Stromal cell of bone marrow (primary cell): ENCODE results near the gene RNASE3.
"Not testable (repeated sequence)": the region's sequence is repeated elsewhere in the genome, so short reads cannot be mapped to it uniquely, and the experiment has no call there.

ENCODE experiments used
- DNase-seq: peaks from one replicate; pipeline ENCODE4 v3.0.0-alpha.2; 2012; ENCODE audit warnings: low read depth

Gene RNASE3

DNA sequence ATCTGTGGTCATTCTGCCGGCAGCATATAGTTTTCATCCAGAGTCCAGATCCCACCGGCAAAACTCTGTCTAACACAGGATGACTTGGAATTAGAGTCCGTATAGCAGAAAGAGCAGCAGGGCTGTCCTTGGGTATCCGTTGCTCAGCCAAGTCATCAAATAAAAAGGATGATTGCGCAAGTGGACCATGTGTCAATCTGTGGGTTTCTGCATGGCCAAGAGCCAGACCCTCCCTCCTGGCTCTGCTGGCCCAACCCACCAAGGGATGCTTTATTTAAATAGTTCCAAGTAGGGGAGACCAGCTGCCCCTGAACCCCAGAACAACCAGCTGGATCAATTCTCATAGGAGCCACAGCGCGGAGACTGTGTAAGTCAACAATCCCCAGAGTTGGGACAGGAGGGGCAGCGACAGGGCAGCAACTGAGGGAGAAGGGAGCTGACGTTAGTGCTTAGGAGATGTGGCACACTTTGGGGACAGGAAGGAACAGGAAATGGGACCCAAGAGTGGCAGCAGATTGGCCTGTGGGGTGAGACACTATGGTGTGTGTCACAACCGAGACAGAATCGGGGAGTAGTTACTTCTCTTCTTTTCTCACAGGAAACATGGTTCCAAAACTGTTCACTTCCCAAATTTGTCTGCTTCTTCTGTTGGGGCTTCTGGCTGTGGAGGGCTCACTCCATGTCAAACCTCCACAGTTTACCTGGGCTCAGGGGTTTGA lies 28.0 kb downstream of the RNASE3 start:
- DNase-seq: peak; percentile 2

DNA sequence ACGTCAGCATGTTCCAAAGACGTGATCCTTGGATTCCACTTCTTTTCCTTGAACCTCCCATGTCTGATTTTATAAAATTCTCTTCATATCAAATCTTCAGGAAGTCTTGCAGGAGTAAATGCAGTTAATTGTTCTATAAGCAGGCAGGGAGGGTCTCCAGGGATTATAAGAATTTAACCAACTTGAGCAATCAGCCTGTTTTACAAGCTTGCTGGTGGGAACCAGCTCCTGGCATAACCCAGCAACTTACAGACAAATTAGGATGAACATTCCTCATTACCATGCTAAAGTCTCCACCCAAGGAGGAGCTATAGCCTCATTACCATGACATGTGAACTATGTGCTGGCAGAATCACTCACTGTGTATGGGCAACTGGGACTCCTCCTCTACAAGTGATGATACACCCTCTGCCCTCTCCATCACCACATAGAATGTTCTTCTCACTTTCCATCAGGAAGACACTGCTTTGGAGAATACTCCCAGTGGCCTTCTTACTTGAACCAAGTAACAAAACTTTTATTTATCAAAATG lies 32.6 kb downstream of the RNASE3 start:
- DNase-seq: not testable (repeated sequence)

DNA sequence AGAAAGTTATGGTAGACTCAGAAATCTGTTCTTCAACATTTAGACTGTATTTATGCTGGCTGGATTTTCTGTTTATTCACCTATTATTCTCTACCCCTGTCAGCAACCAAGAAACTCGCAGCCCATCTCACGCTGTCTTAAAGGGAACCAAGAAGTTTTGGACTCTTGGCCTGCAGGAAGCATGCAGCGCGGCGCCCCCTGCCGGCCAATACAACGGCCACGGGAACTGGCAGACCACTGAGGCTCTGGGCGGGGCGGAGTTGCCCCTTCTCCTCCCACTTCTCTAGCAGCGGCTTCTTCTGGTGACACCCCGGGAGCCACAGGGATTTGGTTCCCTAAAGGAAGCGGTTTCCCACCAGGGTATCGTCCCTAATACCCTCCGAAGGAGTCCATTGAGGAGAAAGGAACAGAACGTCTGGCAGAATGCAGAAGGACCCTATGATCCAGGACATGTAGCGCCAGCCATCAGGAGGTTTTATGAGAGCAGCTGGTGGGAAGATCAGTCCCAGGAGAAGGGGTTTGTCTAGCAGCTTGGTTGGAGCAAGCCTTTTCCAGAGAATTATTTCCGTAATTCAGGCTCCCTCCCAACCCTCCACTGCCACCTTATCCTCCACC lies 43.1 kb downstream of the RNASE3 start:
- DNase-seq: no peak

DNA sequence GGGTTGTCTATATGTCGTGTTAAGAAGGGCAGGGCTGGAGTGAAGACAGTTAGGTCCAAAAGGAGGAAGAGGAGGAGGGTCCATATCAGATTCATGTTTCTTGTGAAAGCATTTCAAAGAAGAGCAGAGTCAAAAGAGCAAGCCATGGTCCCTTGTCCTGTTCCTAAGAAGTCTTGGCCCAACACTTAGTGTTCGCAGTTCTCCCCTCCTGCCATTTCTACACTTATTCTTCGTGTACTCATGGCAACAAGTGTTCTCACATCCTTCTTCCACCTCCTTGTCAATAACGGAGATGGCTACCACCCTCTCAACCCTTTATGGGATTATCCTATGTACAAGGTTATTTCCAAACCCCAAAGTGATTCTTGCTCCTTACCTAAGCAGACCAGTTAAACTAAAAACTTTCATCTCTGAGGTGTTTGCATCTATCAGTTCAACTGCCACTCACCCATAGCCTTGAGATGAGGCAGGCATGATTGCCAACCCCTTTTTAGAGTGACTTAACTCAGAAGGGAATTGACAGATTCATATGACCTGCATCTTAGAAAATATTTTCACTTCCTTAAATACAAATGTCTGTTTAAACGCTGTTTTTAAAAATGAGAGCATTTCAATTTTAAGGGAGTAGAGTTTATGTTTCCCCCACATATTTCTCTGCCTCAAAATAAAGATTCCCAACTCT lies 44.3 kb downstream of the RNASE3 start:
- no peak for DNase-seq
